Activated naive CD8-positive, alpha-beta T cell (primary cell): ENCODE measurements around the gene ITIH4.

ENCODE experiments used
- H3K27ac Mint-ChIP-seq: one replicate; pipeline ENCODE4 v1.8.0; 2021; ENCODE audit warnings: mixed read lengths
- H3K27me3 Mint-ChIP-seq: one replicate; pipeline ENCODE4 v1.8.0; 2021; ENCODE audit warnings: mixed read lengths
- H3K36me3 Mint-ChIP-seq: one replicate; pipeline ENCODE4 v1.8.0; 2021; ENCODE audit warnings: mixed read lengths
- H3K4me1 Mint-ChIP-seq: one replicate; pipeline ENCODE4 v1.8.0; 2021; ENCODE audit warnings: low read depth, mixed read lengths
- H3K4me3 Mint-ChIP-seq: one replicate; pipeline ENCODE4 v1.8.0; 2021; ENCODE audit warnings: mild to moderate bottlenecking, mixed read lengths
- H3K9me3 Mint-ChIP-seq: one replicate; pipeline ENCODE4 v1.8.0; 2021; ENCODE audit warnings: low read depth, mixed read lengths

The ITIH4 gene

DNA sequence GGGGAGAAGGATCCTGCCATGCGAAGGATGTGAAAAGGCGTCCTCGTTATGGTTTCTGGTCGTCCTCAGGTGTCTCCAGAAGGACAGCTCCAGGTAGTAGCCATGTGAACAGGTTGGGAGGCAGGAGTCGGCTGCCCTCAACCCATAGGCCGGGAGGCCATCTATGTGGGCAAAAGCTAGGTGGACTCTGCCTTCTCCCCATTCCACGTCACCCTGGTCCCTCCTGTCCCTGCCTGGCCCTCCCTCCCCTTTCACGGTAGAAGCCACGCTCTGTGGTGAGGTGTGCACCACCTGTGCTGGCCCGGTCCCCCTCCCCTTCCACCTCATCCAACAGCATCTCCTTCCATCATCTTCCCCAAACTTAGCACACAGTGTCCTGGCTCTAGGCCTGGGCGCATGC, 19.5 kb downstream of the ITIH4 start:
- no peak overlapping the region for H3K4me3 Mint-ChIP-seq
- peaks cover 3% of the 10 kb centered on the region for H3K36me3 Mint-ChIP-seq
- no peak overlapping the region for H3K27ac Mint-ChIP-seq
- no peaks in the 10 kb centered on the region for H3K27me3 Mint-ChIP-seq
- no peaks in the 10 kb centered on the region for H3K9me3 Mint-ChIP-seq
- peaks cover 8% of the 10 kb centered on the region for H3K4me1 Mint-ChIP-seq

DNA sequence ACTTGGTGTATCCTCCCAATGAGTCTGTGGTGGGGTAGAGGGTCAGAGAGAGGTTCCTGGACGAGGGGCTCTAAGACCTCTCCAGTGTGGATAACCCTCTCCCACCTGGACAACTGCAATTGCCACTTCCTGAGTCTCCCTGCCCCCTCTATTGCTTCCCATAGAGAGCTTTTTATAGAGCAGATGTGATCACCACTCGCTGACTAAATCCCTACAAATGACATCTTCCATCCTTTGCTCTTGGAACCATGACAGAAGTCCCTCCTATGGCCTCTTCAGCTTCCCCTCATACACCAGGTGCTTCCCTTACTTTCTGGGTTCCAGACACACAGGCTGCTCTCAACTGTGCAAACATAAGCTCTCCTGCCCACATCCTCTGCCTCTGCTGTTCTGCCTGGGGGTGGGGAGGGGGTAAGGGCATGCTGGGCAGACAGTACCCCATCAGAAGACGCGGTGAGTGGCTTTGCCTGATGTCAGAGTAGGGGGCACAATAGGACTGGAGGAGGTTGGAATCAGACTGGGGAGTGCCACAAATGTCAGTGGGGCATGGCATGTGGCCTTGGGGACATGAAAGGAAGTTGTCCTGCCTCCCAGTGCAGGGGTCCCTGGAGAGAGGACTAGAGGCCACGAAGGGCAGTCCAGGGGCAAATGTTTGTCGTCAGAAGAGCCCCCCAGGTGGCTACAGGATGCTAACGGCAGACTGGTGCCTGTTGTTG, 20.7 kb downstream of the ITIH4 start:
- Mint-ChIP-seq H3K4me1 (peaks cover 8% of the 10 kb centered on the region), H3K27ac (no peak overlapping the region), H3K36me3 (peaks cover 3% of the 10 kb centered on the region), H3K9me3 (no peaks in the 10 kb centered on the region), H3K27me3 (no peaks in the 10 kb centered on the region), H3K4me3 (no peak overlapping the region)

DNA sequence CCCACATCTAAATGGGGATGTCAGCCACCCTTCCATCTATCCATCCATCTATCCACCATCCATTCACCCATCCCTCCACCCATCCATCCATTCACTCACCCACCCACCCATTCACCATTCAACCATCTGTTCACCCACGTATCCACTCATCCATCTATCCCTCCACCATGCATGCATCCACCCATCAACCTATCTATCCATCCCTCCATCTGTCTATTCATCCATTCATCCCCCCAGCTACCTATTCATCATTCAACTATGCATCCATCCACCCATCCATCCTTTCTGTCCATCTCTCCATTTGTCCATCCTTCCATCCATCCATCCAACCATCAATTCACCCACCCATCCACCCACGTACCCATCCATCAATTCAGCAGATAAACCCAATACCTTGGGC, 21.3 kb downstream of the ITIH4 start:
- no peak overlapping the region for H3K4me3 Mint-ChIP-seq
- no peak overlapping the region for H3K27ac Mint-ChIP-seq
- H3K4me1 Mint-ChIP-seq = peaks cover 8% of the 10 kb centered on the region
- peaks cover 3% of the 10 kb centered on the region for H3K36me3 Mint-ChIP-seq
- H3K27me3 Mint-ChIP-seq = no peaks in the 10 kb centered on the region
- H3K9me3 Mint-ChIP-seq = no peaks in the 10 kb centered on the region

DNA sequence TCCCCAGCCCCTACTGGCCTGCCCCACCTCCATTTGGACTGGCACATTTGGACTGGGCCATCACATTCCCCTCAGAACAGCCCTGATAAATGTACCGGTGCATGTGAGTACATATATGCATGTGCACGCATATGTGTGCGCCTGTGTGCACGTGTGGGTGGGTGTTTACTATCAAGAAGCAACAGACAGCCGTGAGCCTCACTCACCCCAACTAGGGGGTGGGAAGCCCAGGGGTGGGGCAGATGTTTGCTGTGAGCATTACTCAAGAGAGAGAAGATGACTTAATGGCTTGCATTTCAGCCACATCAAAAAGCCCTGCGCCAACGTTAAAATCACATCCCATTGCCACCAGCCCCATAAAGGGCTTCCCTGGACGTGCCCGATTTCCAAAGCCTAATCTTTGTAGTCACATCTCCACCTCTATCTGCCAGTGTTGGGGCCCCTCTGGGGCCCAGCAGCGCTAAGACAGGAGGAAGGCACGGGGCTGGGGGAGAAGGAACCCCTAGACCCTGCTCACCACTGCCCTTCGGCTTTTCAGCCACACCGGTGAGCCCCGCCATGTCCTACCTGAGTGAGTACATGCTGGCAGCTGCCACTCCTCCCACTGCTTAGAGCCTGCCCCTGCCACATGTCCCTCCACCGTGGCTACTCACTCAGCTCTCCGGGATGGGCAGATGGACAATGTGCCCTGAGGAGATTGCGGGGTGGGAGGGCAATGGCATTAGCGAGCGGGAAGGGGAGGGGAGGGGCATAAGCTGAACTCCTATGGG, 25.0 kb downstream of the ITIH4 start:
- no peaks in the 10 kb centered on the region for H3K27me3 Mint-ChIP-seq
- no peaks in the 10 kb centered on the region for H3K9me3 Mint-ChIP-seq
- no peaks in the 10 kb centered on the region for H3K36me3 Mint-ChIP-seq
- peaks cover 8% of the 10 kb centered on the region for H3K4me1 Mint-ChIP-seq
- no peak overlapping the region for H3K4me3 Mint-ChIP-seq
- no peak overlapping the region for H3K27ac Mint-ChIP-seq

DNA sequence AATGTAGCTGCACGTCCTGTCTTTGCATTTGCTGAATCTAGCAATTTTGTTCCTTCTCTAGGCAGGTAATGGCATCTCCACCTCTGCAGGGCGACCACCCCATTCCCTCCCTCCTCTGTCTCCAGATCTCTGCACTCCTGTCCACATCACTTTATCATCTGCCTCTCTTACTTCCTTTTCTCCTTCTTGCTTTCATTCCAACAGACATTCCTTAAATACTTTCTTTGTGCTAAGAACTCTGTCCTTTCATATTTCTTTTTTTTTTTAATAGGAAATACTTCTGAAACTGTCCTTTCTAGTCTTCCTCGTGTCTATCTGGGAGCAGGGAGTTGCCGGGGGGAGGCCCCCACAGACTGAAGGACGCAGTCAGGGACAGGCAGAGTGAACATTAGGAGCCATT, 28.6 kb downstream of the ITIH4 start:
- no peaks in the 10 kb centered on the region for H3K4me1 Mint-ChIP-seq
- H3K27ac Mint-ChIP-seq = no peak overlapping the region
- no peak overlapping the region for H3K4me3 Mint-ChIP-seq
- H3K9me3 Mint-ChIP-seq = no peaks in the 10 kb centered on the region
- peaks cover 1% of the 10 kb centered on the region for H3K27me3 Mint-ChIP-seq
- no peaks in the 10 kb centered on the region for H3K36me3 Mint-ChIP-seq

DNA sequence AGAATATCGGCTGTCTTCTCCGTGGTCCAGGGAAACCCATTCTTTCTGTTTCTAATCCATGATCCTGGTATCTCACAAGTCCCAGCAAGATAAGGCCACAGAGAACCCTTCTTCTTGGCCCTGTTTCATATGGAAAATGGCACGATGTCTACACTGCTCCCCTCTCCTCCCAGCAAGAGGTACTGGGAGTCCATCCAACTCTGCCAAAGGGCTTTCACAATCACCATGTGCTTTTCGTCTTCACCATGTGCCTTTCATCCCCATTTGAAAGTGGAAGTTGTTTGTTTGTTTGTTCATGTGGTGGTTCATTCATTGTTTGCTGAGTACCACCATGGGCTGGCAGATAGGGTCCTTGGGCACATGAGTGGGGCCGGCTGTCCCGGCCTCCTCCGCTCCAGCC, 30.4 kb downstream of the ITIH4 start:
- Mint-ChIP-seq H3K36me3 (no peaks in the 10 kb centered on the region), H3K4me3 (no peak overlapping the region), H3K27ac (no peak overlapping the region), H3K4me1 (no peaks in the 10 kb centered on the region), H3K27me3 (peaks cover 1% of the 10 kb centered on the region), H3K9me3 (no peaks in the 10 kb centered on the region)

DNA sequence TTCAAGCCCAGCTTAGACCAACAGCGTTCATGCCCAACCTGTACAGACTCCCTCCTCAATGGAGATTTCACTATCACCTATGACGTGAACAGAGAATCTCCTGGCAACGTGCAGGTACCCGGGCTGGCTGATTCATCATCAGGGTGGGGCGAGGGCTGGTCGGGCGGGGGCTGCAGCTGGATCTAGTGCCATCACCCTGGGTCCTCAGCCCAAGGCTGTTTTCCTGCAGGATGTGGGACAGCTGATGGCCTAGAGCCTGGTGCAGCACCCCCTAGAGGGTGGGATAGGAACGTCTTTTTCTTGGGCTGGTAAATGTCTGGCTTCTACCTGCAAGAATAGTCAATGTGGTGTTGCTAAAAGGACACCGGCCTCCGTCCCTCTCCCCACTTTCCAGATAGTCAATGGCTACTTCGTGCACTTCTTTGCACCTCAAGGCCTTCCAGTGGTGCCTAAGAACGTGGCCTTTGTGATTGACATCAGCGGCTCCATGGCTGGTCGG, 31.4 kb downstream of the ITIH4 start:
- no peak overlapping the region for H3K4me3 Mint-ChIP-seq
- H3K27me3 Mint-ChIP-seq = peaks cover 1% of the 10 kb centered on the region
- no peaks in the 10 kb centered on the region for H3K36me3 Mint-ChIP-seq
- H3K27ac Mint-ChIP-seq = no peak overlapping the region
- H3K9me3 Mint-ChIP-seq = no peaks in the 10 kb centered on the region
- H3K4me1 Mint-ChIP-seq = no peaks in the 10 kb centered on the region

DNA sequence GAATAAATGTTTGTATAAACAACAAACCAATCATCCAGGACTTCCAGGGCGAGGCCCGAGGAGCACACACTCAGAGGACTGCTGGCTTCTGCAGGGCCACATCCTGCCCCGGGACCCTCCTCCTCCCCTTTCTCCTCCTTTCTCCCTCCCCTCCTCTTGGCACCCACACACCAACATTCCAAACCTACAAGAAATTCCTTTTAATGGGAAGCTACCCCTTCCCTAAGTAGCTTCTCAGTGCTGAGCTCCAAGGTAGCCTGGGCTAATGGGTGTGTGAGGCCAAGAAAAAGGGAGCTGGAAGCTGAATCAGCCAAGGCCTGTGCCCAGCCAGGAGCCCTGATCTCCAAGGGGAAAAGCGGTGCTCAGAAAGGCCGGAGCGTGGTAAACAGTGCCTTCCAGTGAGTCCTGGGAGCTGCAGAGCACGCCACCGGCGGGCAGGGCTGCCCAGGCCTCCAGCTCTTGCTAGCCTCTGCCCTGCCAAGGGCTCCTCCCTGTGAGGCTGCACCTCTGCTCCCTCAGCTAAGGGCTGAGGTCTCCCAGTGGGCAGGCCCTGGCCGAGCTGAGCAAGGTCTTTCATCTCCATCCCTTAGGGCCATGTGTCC, 32.0 kb downstream of the ITIH4 start:
- no peak overlapping the region for H3K4me3 Mint-ChIP-seq
- no peak overlapping the region for H3K27ac Mint-ChIP-seq
- H3K36me3 Mint-ChIP-seq = no peaks in the 10 kb centered on the region
- peaks cover 1% of the 10 kb centered on the region for H3K27me3 Mint-ChIP-seq
- H3K9me3 Mint-ChIP-seq = no peaks in the 10 kb centered on the region
- no peaks in the 10 kb centered on the region for H3K4me1 Mint-ChIP-seq

DNA sequence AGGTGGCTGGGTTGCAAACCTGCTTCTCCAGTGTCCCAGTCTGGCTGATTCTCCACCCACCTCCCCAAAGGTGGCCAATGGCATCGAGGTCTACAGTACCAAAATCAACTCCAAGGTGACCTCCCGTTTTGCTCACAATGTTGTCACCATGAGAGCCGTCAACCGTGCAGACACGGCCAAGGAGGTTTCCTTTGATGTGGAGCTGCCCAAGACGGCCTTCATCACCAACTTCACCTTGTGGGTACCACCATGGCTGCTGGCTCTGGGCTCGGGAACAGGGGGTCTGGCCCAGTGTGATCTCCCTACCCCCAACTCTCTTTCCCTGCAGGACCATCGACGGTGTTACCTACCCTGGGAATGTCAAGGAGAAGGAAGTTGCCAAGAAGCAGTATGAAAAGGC, 34.1 kb downstream of the ITIH4 start:
- no peak overlapping the region for H3K27ac Mint-ChIP-seq
- no peaks in the 10 kb centered on the region for H3K9me3 Mint-ChIP-seq

DNA sequence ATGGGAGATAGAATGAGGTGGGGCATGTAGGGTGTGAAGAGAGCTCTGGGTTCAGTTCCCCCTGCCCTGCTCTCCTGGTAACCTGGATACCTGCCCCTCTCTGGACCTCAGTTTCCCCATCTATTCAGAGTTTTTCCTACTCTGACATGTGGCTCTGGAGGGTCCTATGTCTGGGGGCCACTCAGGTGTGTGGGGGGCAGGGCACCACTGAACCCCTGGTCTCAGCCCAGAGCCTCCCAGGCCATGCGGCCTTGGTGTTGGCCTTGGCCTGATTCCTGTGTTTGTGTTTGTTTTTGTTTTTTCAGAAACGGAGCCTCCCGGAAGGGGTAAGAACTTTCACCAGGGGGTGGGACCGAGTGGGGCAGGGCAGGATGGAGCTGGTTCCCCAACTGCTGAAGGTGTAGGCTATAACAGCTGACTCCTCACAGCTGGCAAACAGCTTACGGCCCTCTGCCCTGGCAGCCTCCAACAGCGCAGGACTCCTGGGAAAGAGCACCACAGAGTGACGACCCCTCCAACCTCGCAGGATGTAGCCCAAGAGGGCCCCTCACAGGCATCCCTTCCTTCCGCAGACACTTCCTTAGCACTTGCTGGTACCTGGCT, 35.1 kb downstream of the ITIH4 start:
- H3K9me3 Mint-ChIP-seq = no peaks in the 10 kb centered on the region
- H3K4me1 Mint-ChIP-seq = no peaks in the 10 kb centered on the region
- H3K27ac Mint-ChIP-seq = no peak overlapping the region
- no peaks in the 10 kb centered on the region for H3K36me3 Mint-ChIP-seq
- peaks cover 1% of the 10 kb centered on the region for H3K27me3 Mint-ChIP-seq
- no peak overlapping the region for H3K4me3 Mint-ChIP-seq

More for the DNA sequence above, 34.1 kb downstream of the ITIH4 start:
- Mint-ChIP-seq H3K4me1 (no peaks in the 10 kb centered on the region), H3K36me3 (no peaks in the 10 kb centered on the region), H3K4me3 (no peak overlapping the region), H3K27me3 (peaks cover 1% of the 10 kb centered on the region)

DNA sequence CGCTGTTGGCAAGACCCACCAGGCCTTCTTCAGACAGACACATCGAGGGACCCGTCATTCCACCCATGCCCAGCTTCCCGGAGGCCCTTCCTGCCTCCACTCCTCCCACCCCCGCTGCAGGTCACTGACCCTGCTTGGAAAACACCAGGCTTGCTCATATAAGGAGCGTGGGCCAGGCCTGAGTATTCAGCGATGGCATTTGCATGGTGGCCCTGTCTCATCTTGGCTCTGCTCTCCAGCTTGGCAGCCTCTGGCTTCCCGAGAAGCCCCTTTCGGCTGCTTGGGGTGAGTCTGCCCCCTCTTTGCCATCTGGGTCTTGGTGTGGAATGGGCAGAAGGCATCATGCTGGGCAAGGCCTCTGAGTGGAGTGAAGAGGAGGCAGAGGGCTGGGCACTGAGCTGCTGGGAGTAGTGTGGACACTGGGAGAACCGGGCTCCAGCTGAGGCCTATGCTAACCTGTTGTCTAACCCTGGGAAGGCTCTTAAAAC, 35.8 kb downstream of the ITIH4 start, which contains the start of gene ITIH3:
ITIH3 (plus strand) TSS at position 185 of the 488 bp plus-strand sequence; CDS start at position 193, 8 bp downstream.
- H3K9me3 Mint-ChIP-seq = no peaks in the 10 kb centered on the region
- peaks cover 1% of the 10 kb centered on the region for H3K27me3 Mint-ChIP-seq
- no peak within 1 kb of the TSS for H3K27ac Mint-ChIP-seq
- no peaks in the 10 kb centered on the region for H3K36me3 Mint-ChIP-seq
- no peaks in the 10 kb centered on the region for H3K4me1 Mint-ChIP-seq
- no peak within 1 kb of the TSS for H3K4me3 Mint-ChIP-seq

DNA sequence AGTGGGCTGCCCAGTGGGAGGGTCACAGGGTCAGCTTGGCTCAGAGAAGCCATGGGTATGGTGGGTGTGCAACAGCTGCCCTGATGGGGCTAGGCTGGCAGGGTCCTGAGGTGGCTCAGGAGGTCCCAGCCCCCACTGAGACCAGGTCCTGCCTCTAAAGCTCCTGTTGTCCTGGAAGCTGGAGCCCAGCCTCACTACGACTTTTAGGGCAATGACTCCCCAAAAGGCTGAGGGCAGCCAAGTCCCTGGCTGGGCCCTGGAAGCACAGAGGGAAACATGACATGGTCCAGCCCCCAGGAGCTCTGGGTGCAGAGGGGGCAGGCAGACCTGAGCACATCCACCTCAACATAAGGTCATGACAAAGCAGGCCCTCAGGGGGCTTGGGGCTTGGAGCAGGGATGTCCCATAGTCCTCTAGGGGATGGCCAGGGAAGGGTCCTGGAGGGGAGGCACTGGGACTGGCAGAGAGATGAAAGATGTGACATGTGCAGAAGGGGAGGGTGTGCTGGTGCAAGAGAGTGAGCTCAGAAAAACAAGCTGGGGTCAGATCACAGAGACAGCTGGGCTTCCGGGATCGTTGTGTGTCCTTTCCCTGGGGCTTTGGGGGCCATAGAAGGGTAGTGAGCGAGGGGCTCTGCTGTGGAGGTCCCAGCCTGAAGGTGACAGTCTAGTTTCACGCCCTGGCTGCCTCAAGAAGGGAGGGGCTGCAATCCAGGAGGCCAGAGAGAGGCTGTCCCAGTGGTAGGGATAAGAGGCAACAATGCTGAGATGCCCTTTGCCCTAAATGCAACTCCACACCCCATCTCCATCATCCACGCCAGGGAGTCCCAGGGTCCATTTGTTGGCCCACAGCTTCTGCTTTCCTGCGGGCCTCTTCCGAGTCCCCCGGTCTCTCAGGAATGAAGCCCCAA, 36.5 kb downstream of the ITIH4 start:
- Mint-ChIP-seq H3K27ac (no peak overlapping the region), H3K9me3 (no peaks in the 10 kb centered on the region), H3K36me3 (no peaks in the 10 kb centered on the region), H3K27me3 (no peaks in the 10 kb centered on the region), H3K4me1 (no peaks in the 10 kb centered on the region), H3K4me3 (no peak overlapping the region)

DNA sequence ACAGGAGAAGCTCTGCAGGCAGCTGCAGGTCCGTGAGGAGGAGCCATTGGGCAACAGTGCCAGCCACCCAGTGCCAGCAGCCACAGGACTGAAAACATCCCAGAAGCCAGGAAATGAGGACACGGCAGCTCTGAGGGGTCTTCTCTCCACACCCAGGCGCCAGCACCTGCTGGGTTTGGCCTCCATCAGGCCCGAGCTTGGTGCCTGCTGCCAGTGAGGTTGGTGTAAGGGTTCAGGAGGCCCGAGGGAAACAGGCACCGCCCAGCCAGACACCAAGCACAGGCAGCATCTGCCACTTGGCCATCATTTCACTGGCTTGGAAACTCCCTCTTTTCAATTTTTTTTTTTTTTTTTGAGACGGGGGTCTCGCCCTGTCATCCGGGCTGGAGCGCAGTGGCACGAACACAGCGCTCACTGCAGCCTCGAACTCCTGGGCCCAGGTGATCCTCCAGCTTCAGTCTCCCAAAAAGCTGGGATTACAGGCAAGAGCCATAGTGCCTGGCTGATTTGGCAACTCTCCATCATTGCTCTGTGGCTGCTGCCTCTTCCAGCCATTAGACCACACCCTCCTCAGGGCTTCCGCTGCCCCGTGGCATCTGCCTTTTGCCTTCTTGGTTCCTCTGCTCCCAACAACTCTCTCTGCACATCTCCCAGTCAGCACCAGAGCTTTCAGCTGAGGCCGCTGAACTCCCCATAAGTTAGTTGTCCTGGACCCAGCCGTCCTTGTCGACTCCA, 37.3 kb downstream of the ITIH4 start:
- no peaks in the 10 kb centered on the region for H3K4me1 Mint-ChIP-seq
- no peaks in the 10 kb centered on the region for H3K36me3 Mint-ChIP-seq
- H3K4me3 Mint-ChIP-seq = no peak overlapping the region
- no peaks in the 10 kb centered on the region for H3K27me3 Mint-ChIP-seq
- no peak overlapping the region for H3K27ac Mint-ChIP-seq
- no peaks in the 10 kb centered on the region for H3K9me3 Mint-ChIP-seq
